HG03354 (cell line): Measurements from ENCODE around the gene STAG2.
"Not testable (repeated sequence)": the region's sequence is repeated elsewhere in the genome, so short reads cannot be mapped to it uniquely, and the experiment has no call there.

ENCODE experiments used
- ATAC-seq: cut with Tn5 transposase; IDR thresholded peaks from one replicate; pipeline ENCODE4 v1.9.1; 2021; ENCODE audit warnings: mild to moderate bottlenecking; ENCODE audit not compliant: unreplicated experiment, poor library complexity, severe bottlenecking

STAG2 gene

DNA sequence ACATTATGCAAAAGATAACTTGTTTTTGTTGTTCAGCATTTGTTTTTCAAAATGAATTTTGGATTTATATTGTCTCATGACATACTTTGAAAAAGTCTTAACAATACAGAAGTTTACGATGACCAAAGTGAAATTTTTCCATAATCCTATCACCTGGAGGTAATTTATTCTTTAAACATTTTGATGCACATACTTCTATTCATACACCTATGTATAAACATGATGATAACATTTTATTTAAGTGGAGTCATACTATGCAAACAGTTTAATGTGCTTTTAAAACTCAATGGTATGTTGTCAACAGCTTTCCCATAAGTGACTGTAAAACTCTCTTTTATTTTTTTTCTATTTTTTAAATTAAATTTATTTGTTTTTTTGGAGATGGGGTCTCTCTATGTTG, 65.0 kb downstream of the STAG2 start:
- no peak for ATAC-seq

DNA sequence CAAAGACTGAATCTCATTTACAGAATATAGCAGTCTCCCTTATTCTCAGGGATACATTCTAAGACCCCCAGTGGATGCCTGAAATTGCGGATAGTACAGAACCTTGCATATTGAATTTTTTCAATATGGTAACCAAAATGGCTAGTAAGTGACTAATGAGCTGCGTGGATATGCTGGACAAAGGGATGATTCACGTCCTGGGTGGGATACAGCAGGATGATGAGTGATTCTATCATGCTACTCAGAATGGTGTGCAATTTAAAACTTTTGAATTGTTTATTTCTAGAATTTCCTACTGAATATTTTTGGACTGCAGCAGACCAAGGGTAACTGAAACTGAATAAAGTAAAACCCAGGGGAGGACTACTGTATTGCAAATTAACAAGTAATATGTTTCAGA, 66.7 kb downstream of the STAG2 start:
- ATAC-seq: no peak

DNA sequence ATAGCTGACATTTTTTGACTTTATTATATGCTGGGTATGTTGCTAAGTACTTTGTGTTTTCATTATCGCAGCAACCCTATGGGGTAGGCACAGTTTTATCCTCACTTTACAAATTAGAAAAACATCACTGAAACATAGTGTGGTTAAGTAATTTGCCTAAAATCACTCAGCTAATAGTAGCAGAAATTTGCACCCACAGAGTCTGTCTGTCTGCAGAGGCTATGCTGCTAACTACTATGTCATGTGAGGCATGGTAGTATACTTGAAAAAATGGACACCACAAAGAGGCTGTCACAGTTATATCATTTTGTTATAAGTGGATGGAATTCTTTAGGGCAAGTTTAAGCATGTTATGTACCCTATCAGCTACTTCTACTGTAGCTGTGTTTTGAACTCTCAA, 69.0 kb downstream of the STAG2 start:
- ATAC-seq: no peak

DNA sequence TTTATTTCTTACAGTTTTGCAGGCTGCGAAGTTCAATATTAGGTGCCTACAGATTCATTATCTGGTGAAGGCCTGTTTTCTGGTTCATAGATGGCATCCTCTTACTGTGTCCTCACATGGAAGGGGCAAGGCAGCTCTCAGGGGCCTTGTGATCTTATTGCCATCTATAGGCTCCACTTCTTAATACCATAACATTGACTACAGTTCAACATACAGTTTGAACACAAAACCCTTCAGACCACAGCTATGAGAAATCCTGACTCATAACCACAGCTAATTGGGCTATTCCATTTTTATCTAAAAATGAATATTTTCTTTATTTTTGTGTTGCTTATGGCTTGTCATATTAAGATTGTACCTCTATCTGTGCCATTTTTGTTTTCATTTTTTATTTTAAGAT, 72.3 kb downstream of the STAG2 start:
- no peak for ATAC-seq

GRCh38 chrX:124035657-124036056, 74.2 kb downstream of the STAG2 start:
- no peak for ATAC-seq

GRCh38 chrX:124042042-124042441, 80.5 kb downstream of the STAG2 start:
- ATAC-seq: no peak

GRCh38 chrX:124045109-124045508, 83.6 kb downstream of the STAG2 start:
- no peak for ATAC-seq

GRCh38 chrX:124084417-124084816, 122.9 kb downstream of the STAG2 start:
- ATAC-seq: not testable (repeated sequence)

GRCh38 chrX:124085063-124085462, 123.6 kb downstream of the STAG2 start:
- no peak for ATAC-seq

DNA sequence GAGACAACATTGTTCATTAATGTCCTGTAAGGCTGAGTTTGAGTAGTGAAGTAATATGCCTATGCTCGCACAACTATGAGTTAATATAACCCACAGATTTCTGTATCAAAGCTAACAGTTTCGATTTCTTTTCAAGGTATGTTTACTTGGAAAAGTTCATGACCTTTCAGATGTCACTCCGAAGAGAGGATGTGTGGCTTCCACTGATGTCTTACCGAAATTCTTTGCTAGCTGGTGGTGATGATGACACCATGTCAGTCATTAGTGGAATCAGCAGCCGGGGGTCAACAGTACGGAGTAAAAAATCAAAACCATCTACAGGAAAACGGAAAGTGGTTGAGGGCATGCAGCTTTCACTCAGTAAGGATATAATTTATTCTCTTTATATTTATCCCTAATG, 124.9 kb downstream of the STAG2 start:
- ATAC-seq: no peak

DNA sequence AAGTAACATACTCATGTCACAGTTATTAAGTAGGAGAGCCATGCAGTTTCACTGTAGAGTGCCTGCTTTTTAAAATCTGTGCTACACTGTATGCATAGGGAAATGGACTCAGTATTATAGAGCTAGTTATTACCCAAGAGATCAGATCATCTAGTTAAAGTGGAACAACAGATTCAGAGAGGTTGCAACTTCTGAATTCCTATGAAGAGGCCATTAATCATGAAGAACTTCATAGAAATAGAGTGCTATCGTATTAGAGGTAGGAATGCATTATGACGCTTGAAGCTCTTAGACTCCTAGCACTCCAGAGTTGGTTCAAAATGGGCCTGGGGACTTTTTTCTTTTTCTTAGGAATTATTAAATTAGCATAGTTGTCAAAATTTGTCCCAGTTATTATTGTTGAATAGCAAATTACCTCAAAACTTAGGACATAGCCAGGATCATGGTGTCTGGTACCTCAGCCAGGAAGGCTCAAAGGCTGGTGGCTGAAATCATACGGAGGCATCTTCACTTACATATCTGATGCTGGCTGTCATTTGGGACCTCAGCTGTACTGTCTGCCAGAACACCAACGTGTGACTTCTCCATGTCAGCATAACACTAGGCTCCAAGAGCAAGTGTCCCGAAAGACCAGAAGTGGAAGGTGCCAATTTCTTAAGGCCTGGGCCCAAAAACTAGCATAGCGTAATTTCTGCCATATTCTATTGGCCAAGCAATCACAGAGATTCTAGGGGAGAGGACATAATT, 125.7 kb downstream of the STAG2 start:
- no peak for ATAC-seq

- no peak for ATAC-seq
Observed at GRCh38 chrX:124093222-124093621, 131.7 kb downstream of the STAG2 start.

DNA sequence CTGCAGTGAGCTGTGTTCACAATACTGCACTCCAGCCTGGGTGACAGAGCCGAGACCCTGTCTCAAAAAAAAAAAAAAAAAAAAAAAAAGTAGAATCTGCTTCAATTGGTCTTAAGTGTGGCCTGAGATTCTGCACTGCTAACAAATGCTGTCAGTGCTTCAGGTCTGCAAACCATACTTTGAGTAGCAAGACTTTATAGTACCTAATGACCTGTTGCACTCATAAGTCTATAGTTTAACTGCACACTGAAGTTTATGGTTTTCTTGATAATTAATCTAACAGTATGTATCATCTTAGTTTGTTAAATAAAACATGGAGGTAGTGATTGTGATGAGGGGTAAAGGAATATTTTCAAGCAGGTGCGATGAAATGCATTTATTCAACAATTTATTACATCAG, 135.6 kb downstream of the STAG2 start:
- no peak for ATAC-seq

- no peak for ATAC-seq
Observed at GRCh38 chrX:124098089-124098488, 136.6 kb downstream of the STAG2 start.

DNA sequence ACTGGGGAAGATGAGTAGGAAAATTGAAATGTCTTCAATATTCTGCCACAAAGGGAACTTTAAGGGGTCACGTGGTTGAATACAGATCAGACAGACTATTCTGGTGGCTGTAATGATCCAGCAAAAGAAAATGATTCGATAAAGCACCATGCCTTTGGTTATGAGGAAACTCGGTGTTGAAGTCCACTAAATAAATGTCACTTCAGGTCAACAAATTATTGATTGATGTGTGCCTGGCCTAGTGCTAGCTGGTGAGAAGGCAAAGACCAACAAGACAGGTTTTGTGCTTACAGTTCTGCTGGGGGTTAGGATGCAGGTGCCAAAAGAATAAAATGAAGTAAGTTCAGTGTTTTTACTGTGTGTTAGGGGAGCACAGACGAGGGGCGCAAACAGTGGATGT, 142.5 kb downstream of the STAG2 start:
- no peak for ATAC-seq

- ATAC-seq: not testable (repeated sequence)
Observed at GRCh38 chrX:124104512-124104911, 143.0 kb downstream of the STAG2 start.

DNA sequence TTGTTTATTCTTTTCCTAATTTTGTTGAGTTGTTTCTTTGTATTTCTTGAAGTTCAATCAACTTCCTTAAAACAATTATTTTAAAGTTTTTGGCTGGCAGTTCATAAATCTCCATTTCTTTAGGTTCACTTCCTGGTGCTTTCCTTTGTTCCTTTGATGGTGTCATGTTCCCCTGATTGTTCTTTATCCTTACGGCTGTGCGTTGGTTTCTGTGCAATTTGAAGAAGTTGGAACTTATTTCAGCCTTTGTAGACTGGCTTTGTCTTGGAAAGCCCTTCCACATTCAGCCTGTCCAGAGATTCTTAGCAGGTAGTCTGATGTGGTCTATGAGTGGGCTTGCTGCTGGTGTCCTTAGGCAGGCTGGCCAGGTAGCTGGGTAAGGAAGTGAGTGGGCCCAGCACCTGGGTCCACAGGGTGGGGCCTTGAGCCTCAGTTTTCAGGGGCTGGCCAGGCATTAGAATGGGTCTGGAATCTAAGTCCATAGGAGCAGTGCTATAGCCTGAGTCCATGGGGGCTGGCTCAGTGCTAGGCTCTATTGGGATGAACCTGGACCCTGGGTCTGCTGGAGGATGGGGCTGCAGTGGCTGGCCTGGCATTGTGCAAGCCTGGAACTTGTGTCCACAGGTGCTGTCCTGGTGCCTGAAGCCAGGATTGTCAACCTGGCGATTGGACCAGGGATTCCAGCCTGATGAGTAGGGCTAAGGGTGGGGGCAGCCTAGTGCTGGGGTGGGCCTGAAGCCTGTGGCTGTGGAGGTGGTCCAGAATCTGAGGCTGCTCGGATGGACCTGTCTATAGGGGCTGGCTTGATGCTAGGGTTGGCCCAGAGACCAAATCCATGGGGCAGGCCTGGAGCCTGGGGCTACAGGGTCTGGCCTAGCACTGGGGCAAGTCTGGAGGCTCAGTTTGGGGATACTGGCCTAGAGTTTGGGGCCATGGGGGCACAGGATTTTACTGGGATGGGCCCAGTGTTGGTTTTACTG, 152.4 kb downstream of the STAG2 start:
- ATAC-seq: no peak

DNA sequence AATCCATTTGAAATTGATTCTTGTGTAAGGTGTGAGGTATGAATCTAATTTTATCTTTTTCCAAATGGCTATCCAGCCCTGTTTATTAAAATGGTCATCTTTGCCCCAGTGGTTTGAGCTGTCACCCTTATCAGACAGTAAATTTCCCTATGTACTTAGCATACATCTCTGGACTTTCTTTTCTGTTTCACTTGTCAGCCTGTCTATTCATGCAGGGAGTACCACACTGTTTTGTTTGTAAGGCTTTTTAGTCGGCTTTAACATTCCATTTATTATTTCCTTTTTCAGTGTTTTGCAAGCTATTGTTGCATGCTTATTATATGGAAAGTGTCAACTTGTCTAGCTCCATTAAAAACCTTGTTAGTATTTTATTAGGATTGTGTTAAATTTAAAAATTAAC, 155.8 kb downstream of the STAG2 start:
- no peak for ATAC-seq

DNA sequence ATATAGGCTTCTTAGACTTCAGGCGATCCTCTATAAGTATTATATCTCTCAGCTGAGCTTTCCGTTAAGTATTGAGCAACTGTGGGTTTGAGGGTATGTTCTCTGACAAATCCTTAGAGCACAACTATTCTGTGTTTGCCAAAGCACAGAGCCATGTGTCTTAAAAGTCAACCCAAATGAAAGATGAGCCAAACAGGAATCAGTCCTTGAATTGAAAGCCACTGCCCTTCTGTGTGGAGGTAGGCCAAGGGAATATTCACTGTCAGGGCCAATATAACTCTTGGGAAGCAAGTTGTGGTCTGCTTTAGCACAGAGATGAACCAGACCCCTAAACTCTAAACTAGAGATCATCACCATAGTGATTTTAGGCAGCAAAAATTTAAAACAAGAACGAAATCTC, 164.0 kb downstream of the STAG2 start:
- ATAC-seq: no peak

- ATAC-seq: no peak
Observed at GRCh38 chrX:124127496-124127895, 166.0 kb downstream of the STAG2 start.

DNA sequence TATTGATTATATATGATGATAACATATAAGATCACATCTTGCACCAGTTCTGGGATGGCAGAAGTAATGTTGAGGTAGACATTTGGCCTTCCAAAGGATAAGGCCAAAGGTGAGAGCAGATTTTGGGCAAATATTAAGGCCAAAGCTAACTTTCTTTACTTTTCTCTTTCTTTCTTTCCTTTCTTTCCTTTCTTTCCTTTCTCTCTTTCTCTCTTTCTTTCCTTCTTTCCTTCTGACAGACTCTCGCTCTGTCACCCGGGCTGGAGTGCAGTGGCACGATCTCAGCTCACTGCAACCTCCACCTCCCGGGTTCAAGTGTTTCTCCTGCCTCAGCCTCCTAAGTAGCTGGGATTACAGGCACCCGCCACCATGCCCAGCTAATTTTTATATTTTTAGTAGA, 170.9 kb downstream of the STAG2 start:
- not testable (repeated sequence) for ATAC-seq
